ENCODE data around the gene VAT1L.

- no peak for TF ChIP-seq CTCF (IDR thresholded peaks at IDR 0.05)
- no peak for TF ChIP-seq EP300 (IDR thresholded peaks at IDR 0.05)
These were observed 38.9 kb upstream of the VAT1L start for GRCh38 chr16:77749415-77749814.
